Activated CD4-positive, CD25-positive, alpha-beta regulatory T cell (primary cell): ENCODE measurements around the gene CHCHD1.
"Not testable (repeated sequence)": the region's sequence is repeated elsewhere in the genome, so short reads cannot be mapped to it uniquely, and the experiment has no call there.

Experiments
- DNase-seq, 4 experiments: peaks; one replicate each; lab custom pipeline; 2025; lab: John Stamatoyannopoulos, UW

Gene CHCHD1

GRCh38 chr10:73781879-73782748, at the start of gene CHCHD1:
TSS of gene CHCHD1 (plus strand) at chr10:73782048. CDS start at chr10:73782076, 28 bp downstream.
- DNase-seq: peak; percentile 82 to 86 (median 83)

GRCh38 chr10:73732426-73732825, 49.4 kb upstream of the CHCHD1 start:
- DNase-seq: no peak

- DNase-seq: no peak
These were observed 48.8 kb upstream of the CHCHD1 start for GRCh38 chr10:73732931-73733623.

- no peak for DNase-seq
These were observed 47.7 kb upstream of the CHCHD1 start for GRCh38 chr10:73734028-73734720.

- no peak for DNase-seq
These were observed 47.0 kb upstream of the CHCHD1 start for GRCh38 chr10:73734796-73735305.

GRCh38 chr10:73740501-73741254, 41.2 kb upstream of the CHCHD1 start:
- DNase-seq: not testable (repeated sequence)

GRCh38 chr10:73742454-73742734, 39.5 kb upstream of the CHCHD1 start:
- no peak for DNase-seq

GRCh38 chr10:73743327-73743904, 38.4 kb upstream of the CHCHD1 start:
- no peak for DNase-seq

GRCh38 chr10:73743905-73744663, 37.8 kb upstream of the CHCHD1 start, which contains the start of gene SEC24C:
TSS of gene SEC24C (plus strand) at chr10:73744372. CDS start at chr10:73746833, 2,461 bp downstream.
- peak; percentile 86 to 91 (median 90) for DNase-seq

- DNase-seq: peak in 2 of 4 experiments; percentile 39 to 53
These were observed 37.2 kb upstream of the CHCHD1 start for GRCh38 chr10:73744664-73744975.

- DNase-seq: no peak
These were observed 35.1 kb upstream of the CHCHD1 start for GRCh38 chr10:73746721-73747120.

GRCh38 chr10:73750819-73751218, 31.0 kb upstream of the CHCHD1 start:
- no peak for DNase-seq

- DNase-seq: no peak
These were observed 25.7 kb upstream of the CHCHD1 start for GRCh38 chr10:73756183-73756582.

GRCh38 chr10:73758704-73759511, 22.9 kb upstream of the CHCHD1 start:
- DNase-seq: no peak

- DNase-seq: peak in 1 of 4 experiments; percentile 15
These were observed 22.2 kb upstream of the CHCHD1 start for GRCh38 chr10:73759512-73760115.

- no peak for DNase-seq
These were observed 20.1 kb upstream of the CHCHD1 start for GRCh38 chr10:73761781-73762180.

GRCh38 chr10:73762915-73763314, 18.9 kb upstream of the CHCHD1 start:
- no peak for DNase-seq

- DNase-seq: no peak
These were observed 18.5 kb upstream of the CHCHD1 start for GRCh38 chr10:73763343-73763742.

GRCh38 chr10:73765066-73765465, 16.8 kb upstream of the CHCHD1 start:
- no peak for DNase-seq
